Vagina (tissue), 2 donors: ENCODE data around the gene ZNF425.

ENCODE experiments used
- POLR2A ChIP-seq, 2 donors: fragments of 450-650 bp; IDR thresholded peaks; one replicate each; pipeline ENCODE4 v1.6.1; 2017; ENCODE audit warnings: antibody characterized with exemption in 2 of 2, mild to moderate bottlenecking in 2 of 2, moderate library complexity in 2 of 2
- TF ChIP-seq, protein P1 (sequence below), 3 experiments: fragments of 450-650 bp in 2 of 3; fragments of 200-600 bp in 1 of 3; sonication (generic) in 1 of 3; IDR thresholded peaks; one replicate each; pipeline ENCODE4 v1.5.1; 2017 to 2019; ENCODE audit warnings: antibody characterized with exemption in 3 of 3, mild to moderate bottlenecking in 2 of 3, moderate library complexity in 2 of 3

- no peak for TF ChIP-seq POLR2A (IDR thresholded peaks at IDR 0.05)
- TF ChIP-seq, protein P1, sequence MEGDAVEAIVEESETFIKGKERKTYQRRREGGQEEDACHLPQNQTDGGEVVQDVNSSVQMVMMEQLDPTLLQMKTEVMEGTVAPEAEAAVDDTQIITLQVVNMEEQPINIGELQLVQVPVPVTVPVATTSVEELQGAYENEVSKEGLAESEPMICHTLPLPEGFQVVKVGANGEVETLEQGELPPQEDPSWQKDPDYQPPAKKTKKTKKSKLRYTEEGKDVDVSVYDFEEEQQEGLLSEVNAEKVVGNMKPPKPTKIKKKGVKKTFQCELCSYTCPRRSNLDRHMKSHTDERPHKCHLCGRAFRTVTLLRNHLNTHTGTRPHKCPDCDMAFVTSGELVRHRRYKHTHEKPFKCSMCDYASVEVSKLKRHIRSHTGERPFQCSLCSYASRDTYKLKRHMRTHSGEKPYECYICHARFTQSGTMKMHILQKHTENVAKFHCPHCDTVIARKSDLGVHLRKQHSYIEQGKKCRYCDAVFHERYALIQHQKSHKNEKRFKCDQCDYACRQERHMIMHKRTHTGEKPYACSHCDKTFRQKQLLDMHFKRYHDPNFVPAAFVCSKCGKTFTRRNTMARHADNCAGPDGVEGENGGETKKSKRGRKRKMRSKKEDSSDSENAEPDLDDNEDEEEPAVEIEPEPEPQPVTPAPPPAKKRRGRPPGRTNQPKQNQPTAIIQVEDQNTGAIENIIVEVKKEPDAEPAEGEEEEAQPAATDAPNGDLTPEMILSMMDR (IDR thresholded peaks at IDR 0.05), result no peak
These were observed 50.8 kb downstream of the ZNF425 start for GRCh38 chr7:149075286-149075685.
